ENCODE results near the gene RHO. TPM values are rescaled to one million over a fixed set of nuclear protein-coding genes. Genes with fewer than 3 reads are reported as not detected.
"Not testable (repeated sequence)": the region's sequence is repeated elsewhere in the genome, so short reads cannot be mapped to it uniquely, and the experiment has no call there.

Gene RHO
- total RNA-seq, 1 donor from 2014 or later, result 0.09 TPM

DNA sequence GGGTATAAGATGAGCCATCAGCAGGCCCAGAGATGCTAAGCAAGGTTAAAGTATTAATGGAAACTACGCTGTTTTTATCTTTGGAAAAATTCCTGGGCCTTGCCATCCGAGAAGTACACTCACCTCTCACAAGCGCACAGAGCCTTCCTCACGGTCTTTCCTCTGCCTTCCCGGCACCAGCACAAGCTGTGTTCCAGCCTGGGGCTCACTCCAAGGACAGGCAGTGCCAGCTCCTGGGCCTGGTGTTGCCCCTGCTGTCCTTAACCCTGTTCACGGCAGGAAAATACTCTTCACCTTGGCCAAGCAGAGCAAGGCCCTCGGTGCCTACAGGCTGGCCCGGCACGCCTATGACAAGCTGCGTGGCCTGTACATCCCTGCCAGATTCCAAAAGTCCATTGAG, 14.3 kb upstream of the RHO start:
- Mint-ChIP-seq H3K36me3 (peaks cover 21% of the 10 kb centered on the region), H3K4me1 (no peaks in the 10 kb centered on the region), H3K4me3 (no peak overlapping the region), H3K27me3 (ENCODE audit: low read depth) (no peaks in the 10 kb centered on the region), H3K27ac (no peak overlapping the region), H3K9me3 (no peaks in the 10 kb centered on the region)
- DNase-seq (ENCODE audit: low spot score in 2 of 2, unreplicated experiment in 2 of 2), result no peak
- TF ChIP-seq, protein P1, sequence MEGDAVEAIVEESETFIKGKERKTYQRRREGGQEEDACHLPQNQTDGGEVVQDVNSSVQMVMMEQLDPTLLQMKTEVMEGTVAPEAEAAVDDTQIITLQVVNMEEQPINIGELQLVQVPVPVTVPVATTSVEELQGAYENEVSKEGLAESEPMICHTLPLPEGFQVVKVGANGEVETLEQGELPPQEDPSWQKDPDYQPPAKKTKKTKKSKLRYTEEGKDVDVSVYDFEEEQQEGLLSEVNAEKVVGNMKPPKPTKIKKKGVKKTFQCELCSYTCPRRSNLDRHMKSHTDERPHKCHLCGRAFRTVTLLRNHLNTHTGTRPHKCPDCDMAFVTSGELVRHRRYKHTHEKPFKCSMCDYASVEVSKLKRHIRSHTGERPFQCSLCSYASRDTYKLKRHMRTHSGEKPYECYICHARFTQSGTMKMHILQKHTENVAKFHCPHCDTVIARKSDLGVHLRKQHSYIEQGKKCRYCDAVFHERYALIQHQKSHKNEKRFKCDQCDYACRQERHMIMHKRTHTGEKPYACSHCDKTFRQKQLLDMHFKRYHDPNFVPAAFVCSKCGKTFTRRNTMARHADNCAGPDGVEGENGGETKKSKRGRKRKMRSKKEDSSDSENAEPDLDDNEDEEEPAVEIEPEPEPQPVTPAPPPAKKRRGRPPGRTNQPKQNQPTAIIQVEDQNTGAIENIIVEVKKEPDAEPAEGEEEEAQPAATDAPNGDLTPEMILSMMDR (IDR thresholded peaks at IDR 0.05; ENCODE audit: unreplicated experiment), result no peak

DNA sequence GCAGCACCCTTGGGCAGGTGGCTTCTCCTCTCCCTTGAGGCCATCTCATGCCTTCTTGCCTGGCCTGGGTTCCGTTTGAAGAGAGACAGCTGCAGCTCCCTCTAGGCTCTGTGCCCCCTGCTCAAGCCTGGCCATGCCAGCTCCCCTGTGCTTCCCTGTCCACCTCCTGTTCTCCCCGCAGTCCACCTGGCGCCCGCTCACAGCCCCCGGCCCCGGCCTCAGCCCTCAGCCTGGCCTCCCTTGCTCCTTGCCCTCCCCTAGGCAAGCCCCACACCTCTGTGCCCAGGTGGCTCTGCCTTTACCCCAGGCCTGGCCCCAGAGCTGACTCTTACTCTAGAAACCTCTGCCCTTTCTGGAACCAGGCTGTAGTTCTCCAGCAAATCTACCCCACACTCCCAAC, 13.9 kb upstream of the RHO start:
- Mint-ChIP-seq H3K27me3 (ENCODE audit: low read depth) (no peaks in the 10 kb centered on the region), H3K27ac (no peak overlapping the region), H3K36me3 (peaks cover 21% of the 10 kb centered on the region), H3K9me3 (no peaks in the 10 kb centered on the region), H3K4me3 (no peak overlapping the region), H3K4me1 (no peaks in the 10 kb centered on the region)
- DNase-seq (ENCODE audit: low spot score in 2 of 2, unreplicated experiment in 2 of 2), result no peak
- TF ChIP-seq, protein P1 (IDR thresholded peaks at IDR 0.05; ENCODE audit: unreplicated experiment), result no peak

DNA sequence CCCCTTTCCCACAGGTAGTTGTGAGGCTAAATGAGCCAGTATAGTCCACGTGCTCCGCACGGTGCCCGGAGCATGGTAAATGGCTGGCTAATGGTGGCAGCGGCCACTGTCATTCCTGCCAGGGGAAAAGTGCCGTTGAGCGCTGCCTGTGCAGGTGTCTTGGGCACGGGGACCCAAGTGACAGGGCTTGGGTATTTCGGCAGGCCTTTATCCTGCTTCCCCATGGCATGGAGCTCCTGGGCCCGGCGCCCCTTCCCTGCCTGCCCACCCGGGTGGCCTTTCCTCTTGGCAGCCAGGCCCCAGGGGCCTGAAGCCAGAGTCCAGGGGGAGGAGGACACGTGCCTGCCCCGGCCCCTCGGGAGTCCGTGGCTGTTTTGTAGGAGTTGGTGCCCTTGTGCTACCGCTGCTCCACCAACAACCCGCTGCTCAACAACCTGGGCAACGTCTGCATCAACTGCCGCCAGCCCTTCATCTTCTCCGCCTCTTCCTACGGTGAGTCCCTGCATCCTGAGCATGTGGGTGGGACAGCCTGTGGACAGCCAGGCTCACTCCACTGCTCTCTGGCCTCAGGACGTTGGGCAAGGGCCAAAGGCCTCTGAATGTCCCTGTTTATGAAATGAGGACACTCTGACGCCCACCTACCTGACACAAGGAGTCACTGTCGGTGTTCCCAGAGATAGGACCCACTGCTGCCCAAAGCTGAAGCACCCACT, 13.2 kb upstream of the RHO start:
- not testable (repeated sequence) for H3K27ac Mint-ChIP-seq, H3K4me1 Mint-ChIP-seq
- peaks cover 21% of the 10 kb centered on the region for H3K36me3 Mint-ChIP-seq

DNA sequence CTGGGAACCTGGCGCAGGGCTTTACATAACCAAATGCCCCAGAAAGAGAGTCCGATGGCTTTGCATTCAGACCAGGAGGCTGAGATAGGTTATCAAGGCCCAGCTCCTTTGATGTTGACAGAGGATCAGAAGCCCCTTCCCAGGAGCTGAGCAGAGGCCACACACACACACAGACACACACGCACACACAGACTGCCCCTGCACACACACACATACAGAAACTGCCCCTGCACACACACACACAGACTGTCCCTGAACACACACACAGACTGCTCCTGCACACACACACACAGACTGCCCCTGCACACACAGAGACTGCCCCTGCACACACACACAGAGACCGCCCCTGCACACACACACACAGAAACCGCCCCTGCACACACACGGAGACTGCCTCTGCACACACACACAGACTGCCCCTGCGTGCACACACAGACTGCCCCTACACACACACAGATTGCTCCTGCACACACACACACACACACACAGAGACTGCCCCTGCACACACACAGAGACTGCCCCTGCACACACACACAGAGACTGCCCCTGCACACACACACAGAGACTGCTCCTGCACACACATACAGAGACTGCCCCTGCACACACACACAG, 12.5 kb upstream of the RHO start:
- H3K9me3 Mint-ChIP-seq; DNase-seq (ENCODE audit: low spot score in 2 of 2, unreplicated experiment in 2 of 2); H3K27ac Mint-ChIP-seq; H3K27me3 Mint-ChIP-seq (ENCODE audit: low read depth); H3K4me1 Mint-ChIP-seq; H3K4me3 Mint-ChIP-seq: not testable (repeated sequence)
- peaks cover 18% of the 10 kb centered on the region for H3K36me3 Mint-ChIP-seq

More for the DNA sequence above, 13.2 kb upstream of the RHO start:
- H3K9me3 Mint-ChIP-seq; DNase-seq (ENCODE audit: low spot score in 2 of 2, unreplicated experiment in 2 of 2); H3K4me3 Mint-ChIP-seq; H3K27me3 Mint-ChIP-seq (ENCODE audit: low read depth): not testable (repeated sequence)

DNA sequence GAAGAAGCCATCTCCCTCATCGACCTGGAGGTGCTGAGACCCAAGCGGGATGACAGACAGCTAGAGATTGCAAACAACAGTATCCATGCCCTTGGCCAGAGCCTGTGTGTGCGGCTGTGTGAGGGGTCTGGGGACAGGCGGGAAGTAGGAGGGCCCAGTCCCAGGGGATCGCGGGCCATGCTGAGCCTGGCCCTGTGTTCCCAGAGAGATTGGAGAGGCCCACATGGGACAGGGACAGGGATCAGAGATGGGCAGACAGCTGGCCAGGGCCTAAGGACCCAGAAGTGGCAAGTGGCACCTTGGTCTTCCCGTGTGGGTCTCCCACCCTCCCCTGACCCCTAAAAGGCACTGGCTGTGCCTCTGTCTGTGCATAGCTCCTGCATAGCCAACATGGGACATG, 10.9 kb upstream of the RHO start:
- DNase-seq (ENCODE audit: low spot score in 2 of 2, unreplicated experiment in 2 of 2), result no peak
- Mint-ChIP-seq H3K27ac (no peak overlapping the region), H3K27me3 (ENCODE audit: low read depth) (no peaks in the 10 kb centered on the region), H3K4me1 (peaks cover 2% of the 10 kb centered on the region), H3K9me3 (no peaks in the 10 kb centered on the region), H3K4me3 (no peak overlapping the region), H3K36me3 (peaks cover 8% of the 10 kb centered on the region)
- TF ChIP-seq, protein P1 (IDR thresholded peaks at IDR 0.05; ENCODE audit: unreplicated experiment), result no peak

DNA sequence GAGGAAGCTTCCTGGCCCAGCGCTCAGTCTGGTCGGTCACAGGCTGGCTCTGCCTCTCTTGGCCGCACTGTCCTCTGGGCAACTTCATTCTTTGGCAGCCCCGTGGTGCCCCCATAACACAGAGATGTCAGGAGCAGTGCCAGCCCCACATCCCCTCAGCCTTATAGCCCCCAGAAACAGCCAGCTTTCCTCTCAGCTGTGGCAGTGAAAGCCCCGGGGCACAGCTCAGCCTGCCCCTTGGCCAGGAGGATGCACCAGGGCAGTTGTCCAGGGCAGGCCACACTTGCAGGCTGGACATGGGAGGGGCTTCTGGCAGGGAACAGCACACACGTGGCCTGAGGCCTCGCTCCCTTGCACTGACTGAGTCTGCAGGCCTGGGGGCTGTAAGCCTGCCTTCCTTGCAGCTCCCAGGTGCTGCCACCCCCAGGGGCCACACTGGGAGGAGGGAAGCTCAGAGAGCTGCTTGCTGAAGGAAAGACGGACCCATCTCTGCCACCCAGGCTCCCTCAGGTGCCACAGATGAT, 10.3 kb upstream of the RHO start:
- Mint-ChIP-seq H3K4me3 (no peak overlapping the region), H3K4me1 (peaks cover 2% of the 10 kb centered on the region), H3K27me3 (ENCODE audit: low read depth) (no peaks in the 10 kb centered on the region), H3K27ac (no peak overlapping the region), H3K9me3 (no peaks in the 10 kb centered on the region), H3K36me3 (peaks cover 5% of the 10 kb centered on the region)
- TF ChIP-seq, protein P1 (IDR thresholded peaks at IDR 0.05; ENCODE audit: unreplicated experiment), result no peak
- no peak for DNase-seq (ENCODE audit: low spot score in 2 of 2, unreplicated experiment in 2 of 2)

Data from mesothelial cell of epicardium (in vitro differentiated cells).